D721Med (cell line): Measurements from ENCODE around the gene SLC38A10.

Experiments
- DNase-seq: peaks from one replicate; pipeline ENCODE4 v3.0.0; 2011; ENCODE audit warnings: low spot score; ENCODE audit not compliant: insufficient read length
- FAIRE-seq: peaks from 2 replicates; lab custom pipeline; 2011; peaks lifted over from hg19 to GRCh38; lab: Jason Lieb, UNC
- CTCF ChIP-seq: IDR thresholded peaks from 2 replicates; pipeline ENCODE4 v1.5.1; 2012; ENCODE audit warnings: mild to moderate bottlenecking, control low read depth; ENCODE audit not compliant: insufficient read depth; ENCODE audit errors: missing control alignments

SLC38A10 gene

GRCh38 chr17:81218459-81218858, 76.6 kb downstream of the SLC38A10 start:
- TF ChIP-seq CTCF: no peak
- FAIRE-seq: no peak
- no peak for DNase-seq

GRCh38 chr17:81217491-81217890, 77.6 kb downstream of the SLC38A10 start:
- DNase-seq (no peak), FAIRE-seq (no peak)
- no peak for TF ChIP-seq CTCF

GRCh38 chr17:81213978-81214377, 81.1 kb downstream of the SLC38A10 start:
- DNase-seq (no peak), FAIRE-seq (no peak)

GRCh38 chr17:81212365-81212764, 82.7 kb downstream of the SLC38A10 start:
- no peak for FAIRE-seq

More at GRCh38 chr17:81213978-81214377, 81.1 kb downstream of the SLC38A10 start:
- no peak for TF ChIP-seq CTCF

GRCh38 chr17:81210868-81211267, 84.2 kb downstream of the SLC38A10 start:
- no peak for DNase-seq
- no peak for TF ChIP-seq CTCF
- no peak for FAIRE-seq

More at GRCh38 chr17:81212365-81212764, 82.7 kb downstream of the SLC38A10 start:
- DNase-seq: no peak
- no peak for TF ChIP-seq CTCF

- DNase-seq: no peak
- TF ChIP-seq CTCF: no peak
- no peak for FAIRE-seq
Measured at GRCh38 chr17:81210466-81210865, 84.6 kb downstream of the SLC38A10 start.

GRCh38 chr17:81209141-81209540, 86.0 kb downstream of the SLC38A10 start:
- FAIRE-seq (no peak), DNase-seq (no peak)
- TF ChIP-seq CTCF: no peak
